AG09319 (cell line): ENCODE results near the gene ANKDD1B.
"Not testable (repeated sequence)": the region's sequence is repeated elsewhere in the genome, so short reads cannot be mapped to it uniquely, and the experiment has no call there.

Experiments
- DNase-seq: peaks from one replicate; pipeline ENCODE4 v3.0.0-alpha.2; 2010; ENCODE audit warnings: low read depth; ENCODE audit errors: extremely low read depth
- TF ChIP-seq, protein P1 (sequence below): IDR thresholded peaks from 2 replicates; pipeline ENCODE4 v1.5.1; 2011; ENCODE audit warnings: low read depth, mild to moderate bottlenecking, inconsistent platforms, low read length, moderate library complexity

ANKDD1B gene

DNA sequence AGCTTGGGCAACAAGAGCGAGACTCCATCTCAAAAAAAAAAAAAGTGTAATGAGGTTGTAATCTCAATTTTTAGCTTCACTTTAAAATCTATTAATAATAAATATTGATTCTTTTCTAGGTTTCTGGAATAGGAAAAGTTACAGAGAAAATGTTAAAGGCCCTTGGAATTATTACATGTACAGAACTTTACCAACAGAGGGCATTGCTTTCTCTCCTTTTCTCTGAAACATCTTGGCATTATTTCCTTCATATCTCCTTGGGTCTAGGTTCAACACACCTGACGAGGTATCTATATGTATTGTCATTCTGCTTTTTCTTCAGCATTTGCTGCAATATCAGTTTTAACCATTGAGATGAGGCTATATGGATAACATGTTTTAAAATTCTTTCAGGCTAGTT, 26.6 kb upstream of the ANKDD1B start:
- TF ChIP-seq, protein P1, sequence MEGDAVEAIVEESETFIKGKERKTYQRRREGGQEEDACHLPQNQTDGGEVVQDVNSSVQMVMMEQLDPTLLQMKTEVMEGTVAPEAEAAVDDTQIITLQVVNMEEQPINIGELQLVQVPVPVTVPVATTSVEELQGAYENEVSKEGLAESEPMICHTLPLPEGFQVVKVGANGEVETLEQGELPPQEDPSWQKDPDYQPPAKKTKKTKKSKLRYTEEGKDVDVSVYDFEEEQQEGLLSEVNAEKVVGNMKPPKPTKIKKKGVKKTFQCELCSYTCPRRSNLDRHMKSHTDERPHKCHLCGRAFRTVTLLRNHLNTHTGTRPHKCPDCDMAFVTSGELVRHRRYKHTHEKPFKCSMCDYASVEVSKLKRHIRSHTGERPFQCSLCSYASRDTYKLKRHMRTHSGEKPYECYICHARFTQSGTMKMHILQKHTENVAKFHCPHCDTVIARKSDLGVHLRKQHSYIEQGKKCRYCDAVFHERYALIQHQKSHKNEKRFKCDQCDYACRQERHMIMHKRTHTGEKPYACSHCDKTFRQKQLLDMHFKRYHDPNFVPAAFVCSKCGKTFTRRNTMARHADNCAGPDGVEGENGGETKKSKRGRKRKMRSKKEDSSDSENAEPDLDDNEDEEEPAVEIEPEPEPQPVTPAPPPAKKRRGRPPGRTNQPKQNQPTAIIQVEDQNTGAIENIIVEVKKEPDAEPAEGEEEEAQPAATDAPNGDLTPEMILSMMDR, result no peak
- DNase-seq, result no peak

DNA sequence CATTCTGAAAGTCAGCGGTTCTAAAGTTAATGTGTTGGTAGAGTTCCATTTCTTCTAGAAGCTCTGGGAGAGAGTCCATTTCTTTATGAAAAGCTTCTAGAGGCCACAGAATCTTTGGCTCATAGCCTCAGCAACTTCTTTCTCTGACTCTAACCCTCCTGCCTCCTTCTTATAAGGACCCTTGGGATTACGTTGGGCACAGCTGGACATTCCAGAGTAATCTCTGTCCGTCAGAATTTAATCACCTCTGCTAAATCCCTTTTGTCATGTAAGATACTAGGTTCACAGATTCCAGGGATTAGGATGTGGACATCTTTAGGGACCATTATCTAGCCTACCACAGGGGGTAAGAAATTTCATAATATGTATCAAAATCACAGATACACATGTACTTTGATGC, 22.6 kb upstream of the ANKDD1B start:
- DNase-seq, result no peak
- TF ChIP-seq, protein P1, result no peak

GRCh38 chr5:75600535-75600934, 10.7 kb upstream of the ANKDD1B start:
- no peak for DNase-seq
- TF ChIP-seq, protein P1, result no peak

DNA sequence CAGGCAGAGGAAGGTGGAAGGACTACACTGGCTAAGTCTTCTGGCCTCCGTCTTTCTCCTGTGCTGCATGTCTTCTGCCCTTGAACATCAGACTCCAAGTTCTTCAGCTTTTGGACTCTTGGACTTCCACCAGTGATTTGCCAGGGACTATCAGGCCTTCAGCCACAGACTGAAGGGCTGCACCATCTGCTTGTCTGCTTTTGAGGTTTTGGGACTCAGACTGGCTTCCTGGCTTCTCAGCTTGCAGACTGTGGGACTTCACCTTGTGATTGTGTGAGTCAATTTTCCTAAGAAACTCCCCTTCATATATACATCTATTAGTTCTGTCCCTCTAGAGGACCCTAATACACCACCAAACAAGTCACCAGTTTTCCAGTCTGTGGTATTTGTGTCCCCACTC, 9.7 kb upstream of the ANKDD1B start:
- no peak for DNase-seq
- TF ChIP-seq, protein P1, result no peak

DNA sequence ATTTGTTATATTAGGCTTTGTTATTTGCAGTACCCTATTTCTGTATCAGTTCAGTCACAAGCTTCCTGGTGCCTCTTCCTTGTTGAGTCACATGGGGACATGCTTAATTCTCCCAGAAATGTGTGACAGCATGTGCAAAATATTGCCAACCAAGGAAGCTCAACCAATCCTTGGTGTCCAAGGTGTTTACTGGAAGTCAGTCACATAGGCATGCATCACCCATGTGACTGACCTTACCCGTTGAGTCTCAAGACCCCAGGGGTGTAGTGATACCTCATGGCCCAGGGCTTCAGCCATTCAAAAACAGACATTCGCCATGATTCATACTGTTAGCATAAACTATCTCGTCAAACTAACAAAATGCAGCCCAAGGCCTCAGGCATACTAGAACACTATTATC, 9.3 kb upstream of the ANKDD1B start:
- no peak for DNase-seq
- TF ChIP-seq, protein P1, result no peak

DNA sequence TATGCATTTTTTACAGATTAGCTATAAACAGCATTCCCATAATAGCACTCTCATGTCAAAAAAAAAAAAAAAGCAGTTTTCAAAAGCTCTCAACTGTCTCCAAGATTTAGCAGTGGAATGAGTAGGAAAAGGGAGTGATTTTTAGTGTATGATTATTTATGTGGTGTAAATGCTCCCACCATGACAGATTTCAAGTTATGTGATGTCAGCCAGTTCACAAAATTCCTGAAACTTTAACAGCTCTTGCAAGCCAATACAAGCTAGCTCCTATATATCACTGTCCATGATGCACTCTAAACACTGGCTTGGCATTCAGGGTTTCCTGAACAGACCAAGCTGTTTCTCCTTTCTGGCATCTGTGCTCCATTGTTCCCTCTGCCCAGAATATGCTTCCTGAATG, 7.9 kb upstream of the ANKDD1B start:
- DNase-seq, result no peak
- TF ChIP-seq, protein P1, result no peak

- TF ChIP-seq, protein P1, result no peak
- no peak for DNase-seq
Observed at GRCh38 chr5:75603821-75604220, 7.4 kb upstream of the ANKDD1B start.

- DNase-seq, result not testable (repeated sequence)
Observed at GRCh38 chr5:75607341-75607740, 3.9 kb upstream of the ANKDD1B start.
